ENCODE results near the gene AATF. TPM values are rescaled to one million over a fixed set of nuclear protein-coding genes. Genes with fewer than 3 reads are reported as not detected.
A peak's percentile ranks its signal among the peaks of the same experiment; 100 is the strongest.

AATF gene
- total and polyA plus RNA-seq, 2 donors from 2014 or later: 36.8 to 50.4 TPM

DNA sequence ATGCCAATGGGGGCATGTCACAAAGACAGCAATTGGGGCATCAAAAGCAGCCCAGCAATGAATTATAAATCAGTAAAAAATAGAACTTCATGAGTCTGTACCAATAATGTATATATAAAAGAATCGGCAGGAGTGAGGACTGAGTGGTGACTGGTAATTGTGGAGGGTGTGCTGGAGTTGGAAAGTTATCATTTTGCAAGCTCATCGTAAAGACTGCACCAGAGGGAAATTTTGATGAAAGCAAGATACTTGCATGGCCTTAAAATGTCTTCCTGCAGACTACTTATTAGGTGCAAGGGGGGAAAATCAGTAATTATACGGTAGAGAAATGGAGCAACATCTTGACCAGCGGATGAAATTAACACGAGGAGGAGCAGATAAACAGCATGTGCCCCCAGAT lies 138.9 kb downstream of the AATF start:
- no peak for FAIRE-seq
- no peaks in the 10 kb centered on the region for H3K36me3 ChIP-seq (ENCODE audit: control insufficient read depth in 2 of 3, insufficient read depth in 3 of 3, low read length in 3 of 3)
- H3K4me3 ChIP-seq (ENCODE audit: low read length in 3 of 3): no peak overlapping the region
- no peak for DNase-seq
- peaks cover 4 to 8% (median 6%) of the 10 kb centered on the region in 3 donors for H3K4me1 ChIP-seq (ENCODE audit: control insufficient read depth in 2 of 3, insufficient read depth in 2 of 3, low read depth in 1 of 3, low read length in 3 of 3)
- intact Hi-C loops (cut with DNase I): no loop called here
- H3K9ac ChIP-seq (ENCODE audit: low read length in 3 of 3): no peak overlapping the region
- no peaks in the 10 kb centered on the region for H3K9me3 ChIP-seq (ENCODE audit: control insufficient read depth in 2 of 3, insufficient read depth in 1 of 3, low read length in 3 of 3)
- no peaks in the 10 kb centered on the region for H3K27me3 ChIP-seq (ENCODE audit: control insufficient read depth, insufficient read depth, low read length)
- no peak overlapping the region for H3K27ac ChIP-seq (ENCODE audit: low read depth in 2 of 2, low read length in 2 of 2)
- TF ChIP-seq, protein P1, sequence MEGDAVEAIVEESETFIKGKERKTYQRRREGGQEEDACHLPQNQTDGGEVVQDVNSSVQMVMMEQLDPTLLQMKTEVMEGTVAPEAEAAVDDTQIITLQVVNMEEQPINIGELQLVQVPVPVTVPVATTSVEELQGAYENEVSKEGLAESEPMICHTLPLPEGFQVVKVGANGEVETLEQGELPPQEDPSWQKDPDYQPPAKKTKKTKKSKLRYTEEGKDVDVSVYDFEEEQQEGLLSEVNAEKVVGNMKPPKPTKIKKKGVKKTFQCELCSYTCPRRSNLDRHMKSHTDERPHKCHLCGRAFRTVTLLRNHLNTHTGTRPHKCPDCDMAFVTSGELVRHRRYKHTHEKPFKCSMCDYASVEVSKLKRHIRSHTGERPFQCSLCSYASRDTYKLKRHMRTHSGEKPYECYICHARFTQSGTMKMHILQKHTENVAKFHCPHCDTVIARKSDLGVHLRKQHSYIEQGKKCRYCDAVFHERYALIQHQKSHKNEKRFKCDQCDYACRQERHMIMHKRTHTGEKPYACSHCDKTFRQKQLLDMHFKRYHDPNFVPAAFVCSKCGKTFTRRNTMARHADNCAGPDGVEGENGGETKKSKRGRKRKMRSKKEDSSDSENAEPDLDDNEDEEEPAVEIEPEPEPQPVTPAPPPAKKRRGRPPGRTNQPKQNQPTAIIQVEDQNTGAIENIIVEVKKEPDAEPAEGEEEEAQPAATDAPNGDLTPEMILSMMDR (IDR thresholded peaks at IDR 0.05; ENCODE audit: borderline replicate concordance, extremely low read depth, insufficient read depth): no peak

DNA sequence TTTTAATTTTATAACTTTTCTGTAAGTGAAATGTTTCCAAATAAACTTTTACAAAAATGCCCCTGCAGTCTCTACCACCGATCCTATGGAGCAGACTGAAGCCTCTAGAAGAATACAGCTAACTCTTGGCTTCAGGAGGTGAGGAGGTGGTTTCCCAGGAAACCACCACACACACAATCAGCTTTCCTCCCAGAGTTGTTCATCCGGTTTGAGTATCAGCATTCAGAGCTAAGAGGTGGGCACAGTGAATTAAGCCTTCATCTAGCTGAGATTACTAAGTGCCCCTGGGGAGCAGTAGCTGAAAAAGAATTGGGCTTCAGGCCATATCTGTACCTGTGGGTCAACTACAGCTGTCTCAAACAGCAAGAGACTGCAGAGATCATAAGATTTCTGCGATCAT lies 139.7 kb downstream of the AATF start:
- TF ChIP-seq, protein P1 (IDR thresholded peaks at IDR 0.05; ENCODE audit: borderline replicate concordance, extremely low read depth, insufficient read depth): no peak
- FAIRE-seq (no peak), DNase-seq (peak in 3 of 5 donors; percentile 59 to 89 (median 88))
- Histone ChIP-seq H3K9ac (ENCODE audit: low read length in 3 of 3) (no peak overlapping the region), H3K4me1 (ENCODE audit: control insufficient read depth in 2 of 3, insufficient read depth in 2 of 3, low read depth in 1 of 3, low read length in 3 of 3) (peaks cover 4 to 8% (median 6%) of the 10 kb centered on the region in 3 donors), H3K27me3 (ENCODE audit: control insufficient read depth, insufficient read depth, low read length) (no peaks in the 10 kb centered on the region), H3K4me3 (ENCODE audit: low read length in 3 of 3) (no peak overlapping the region), H3K9me3 (ENCODE audit: control insufficient read depth in 2 of 3, insufficient read depth in 1 of 3, low read length in 3 of 3) (no peaks in the 10 kb centered on the region), H3K27ac (ENCODE audit: low read depth in 2 of 2, low read length in 2 of 2) (no peak overlapping the region), H3K36me3 (ENCODE audit: control insufficient read depth in 2 of 3, insufficient read depth in 3 of 3, low read length in 3 of 3) (no peaks in the 10 kb centered on the region)
- intact Hi-C loops (cut with DNase I): no loop called here

DNA sequence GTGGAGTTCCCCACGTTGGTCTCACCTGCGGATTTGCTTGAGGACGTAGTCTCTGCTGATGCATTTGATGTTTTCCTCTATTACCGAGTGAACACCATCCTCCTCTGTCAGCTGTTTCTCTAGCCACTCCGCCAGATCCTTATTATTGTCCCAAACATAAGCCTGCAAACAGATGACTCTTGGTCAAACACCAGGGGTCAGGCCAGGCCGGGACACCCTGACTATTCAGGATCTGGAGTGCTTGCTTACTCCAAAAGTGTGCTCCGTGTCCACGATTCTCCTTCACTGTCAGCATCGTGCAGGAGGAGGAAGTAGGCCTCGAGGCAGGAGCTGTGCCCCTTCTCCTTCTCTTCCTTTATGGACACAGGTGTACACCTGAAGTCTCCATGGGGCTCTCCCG lies 140.2 kb downstream of the AATF start:
- Histone ChIP-seq H3K4me3 (ENCODE audit: low read length in 3 of 3) (no peak overlapping the region), H3K27ac (ENCODE audit: low read depth in 2 of 2, low read length in 2 of 2) (no peak overlapping the region), H3K9ac (ENCODE audit: low read length in 3 of 3) (no peak overlapping the region), H3K27me3 (ENCODE audit: control insufficient read depth, insufficient read depth, low read length) (no peaks in the 10 kb centered on the region), H3K9me3 (ENCODE audit: control insufficient read depth in 2 of 3, insufficient read depth in 1 of 3, low read length in 3 of 3) (no peaks in the 10 kb centered on the region), H3K36me3 (ENCODE audit: control insufficient read depth in 2 of 3, insufficient read depth in 3 of 3, low read length in 3 of 3) (no peaks in the 10 kb centered on the region), H3K4me1 (ENCODE audit: control insufficient read depth in 2 of 3, insufficient read depth in 2 of 3, low read depth in 1 of 3, low read length in 3 of 3) (peaks cover 4 to 8% (median 6%) of the 10 kb centered on the region in 3 donors)
- no peak for FAIRE-seq
- intact Hi-C loops (cut with DNase I): no loop called here
- TF ChIP-seq, protein P1 (IDR thresholded peaks at IDR 0.05; ENCODE audit: borderline replicate concordance, extremely low read depth, insufficient read depth): no peak
- DNase-seq: no peak

DNA sequence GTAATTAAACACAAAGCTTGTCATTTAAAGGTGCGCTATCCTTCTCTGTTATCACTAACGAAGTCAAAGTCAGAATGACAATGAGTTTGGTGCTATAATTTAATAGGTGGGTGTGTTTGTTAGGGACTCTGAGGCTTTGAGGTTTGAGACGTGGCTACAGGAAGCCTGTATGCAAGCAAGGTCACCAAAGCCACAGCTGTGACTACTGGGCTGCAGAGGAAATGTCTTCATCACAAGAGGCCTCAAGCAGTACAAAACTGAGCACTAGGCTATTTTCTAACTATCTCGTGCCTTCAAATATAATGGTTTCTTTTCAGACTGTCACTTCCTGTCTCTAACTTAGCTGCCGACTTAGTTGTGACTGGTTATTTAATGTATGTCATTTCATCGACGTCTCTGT lies 141.2 kb downstream of the AATF start:
- Histone ChIP-seq H3K9me3 (ENCODE audit: control insufficient read depth in 2 of 3, insufficient read depth in 1 of 3, low read length in 3 of 3) (no peaks in the 10 kb centered on the region), H3K9ac (ENCODE audit: low read length in 3 of 3) (no peak overlapping the region), H3K27ac (ENCODE audit: low read depth in 2 of 2, low read length in 2 of 2) (no peak overlapping the region), H3K36me3 (ENCODE audit: control insufficient read depth in 2 of 3, insufficient read depth in 3 of 3, low read length in 3 of 3) (no peaks in the 10 kb centered on the region), H3K27me3 (ENCODE audit: control insufficient read depth, insufficient read depth, low read length) (no peaks in the 10 kb centered on the region), H3K4me3 (ENCODE audit: low read length in 3 of 3) (no peak overlapping the region), H3K4me1 (ENCODE audit: control insufficient read depth in 2 of 3, insufficient read depth in 2 of 3, low read depth in 1 of 3, low read length in 3 of 3) (peaks cover 4 to 8% (median 6%) of the 10 kb centered on the region in 3 donors)
- intact Hi-C loops (cut with DNase I): no loop called here
- FAIRE-seq (no peak), DNase-seq (no peak)
- TF ChIP-seq, protein P1 (IDR thresholded peaks at IDR 0.05; ENCODE audit: borderline replicate concordance, extremely low read depth, insufficient read depth): no peak

All from kidney (tissue), 14 donors.